Neutrophil (primary cell): ENCODE data around the gene CCDC27.

Source experiments
- H3K27ac ChIP-seq: fragments of 200-600 bp; sonication (generic); 2 replicates; pipeline ENCODE4 v1.5.1; 2016; ENCODE audit warnings: mild to moderate bottlenecking, moderate library complexity
- H3K27me3 ChIP-seq: fragments of 200-600 bp; sonication (generic); 2 replicates; pipeline ENCODE4 v1.6.0; 2016; ENCODE audit warnings: mild to moderate bottlenecking
- H3K36me3 ChIP-seq: fragments of 200-600 bp; sonication (generic); 2 replicates; pipeline ENCODE4 v1.5.1; 2017
- H3K4me1 ChIP-seq, 2 experiments: fragments of 200-600 bp in 1 of 2; sonication (generic) in 1 of 2; 1 replicate in 1 of 2; 2 replicates in 1 of 2; pipeline versions ENCODE4 v1.5.1 to v1.6.1; 2013 to 2016; ENCODE audit warnings: low read depth in 1 of 2, low read length in 1 of 2, mild to moderate bottlenecking in 1 of 2, moderate library complexity in 1 of 2; ENCODE audit not compliant: control insufficient read depth in 1 of 2, insufficient read depth in 1 of 2
- H3K4me3 ChIP-seq, 2 experiments: fragments of 200-600 bp in 1 of 2; sonication (generic) in 1 of 2; 1 replicate in 1 of 2; 2 replicates in 1 of 2; pipeline ENCODE4 v1.5.1; 2013 to 2016; ENCODE audit warnings: low read depth in 1 of 2, low read length in 1 of 2, mild to moderate bottlenecking in 1 of 2, moderate library complexity in 1 of 2
- H3K9me3 ChIP-seq: fragments of 200-600 bp; sonication (generic); 2 replicates; pipeline ENCODE4 v1.5.1; 2016
- TF ChIP-seq, protein P1 (sequence below): fragments of 200-600 bp; sonication (generic); IDR thresholded peaks from 2 replicates; pipeline ENCODE4 v1.5.1; 2016; ENCODE audit warnings: antibody characterized with exemption

CCDC27 gene

DNA sequence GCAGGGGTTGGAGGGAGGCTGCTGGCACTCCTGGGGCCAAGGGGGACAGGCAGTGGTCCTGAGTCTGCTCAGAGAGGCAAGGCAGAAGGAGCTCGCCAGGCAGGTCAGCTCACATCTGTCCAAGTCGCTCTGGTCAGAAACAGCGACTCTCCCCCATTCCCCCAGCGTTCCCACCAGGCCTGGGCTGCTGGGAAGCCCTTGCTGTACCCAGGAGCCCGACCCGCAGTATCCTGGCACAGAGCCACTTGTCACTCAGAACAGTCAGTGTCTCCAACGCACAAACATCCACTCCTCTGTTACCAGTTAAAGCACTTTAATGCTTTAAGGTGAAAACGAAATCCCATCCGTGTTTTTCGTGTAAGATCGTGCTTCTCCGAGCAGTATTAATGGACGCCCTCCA lies 16.6 kb upstream of the CCDC27 start:
- TF ChIP-seq, protein P1, sequence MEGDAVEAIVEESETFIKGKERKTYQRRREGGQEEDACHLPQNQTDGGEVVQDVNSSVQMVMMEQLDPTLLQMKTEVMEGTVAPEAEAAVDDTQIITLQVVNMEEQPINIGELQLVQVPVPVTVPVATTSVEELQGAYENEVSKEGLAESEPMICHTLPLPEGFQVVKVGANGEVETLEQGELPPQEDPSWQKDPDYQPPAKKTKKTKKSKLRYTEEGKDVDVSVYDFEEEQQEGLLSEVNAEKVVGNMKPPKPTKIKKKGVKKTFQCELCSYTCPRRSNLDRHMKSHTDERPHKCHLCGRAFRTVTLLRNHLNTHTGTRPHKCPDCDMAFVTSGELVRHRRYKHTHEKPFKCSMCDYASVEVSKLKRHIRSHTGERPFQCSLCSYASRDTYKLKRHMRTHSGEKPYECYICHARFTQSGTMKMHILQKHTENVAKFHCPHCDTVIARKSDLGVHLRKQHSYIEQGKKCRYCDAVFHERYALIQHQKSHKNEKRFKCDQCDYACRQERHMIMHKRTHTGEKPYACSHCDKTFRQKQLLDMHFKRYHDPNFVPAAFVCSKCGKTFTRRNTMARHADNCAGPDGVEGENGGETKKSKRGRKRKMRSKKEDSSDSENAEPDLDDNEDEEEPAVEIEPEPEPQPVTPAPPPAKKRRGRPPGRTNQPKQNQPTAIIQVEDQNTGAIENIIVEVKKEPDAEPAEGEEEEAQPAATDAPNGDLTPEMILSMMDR = no peak
- no peaks in the 10 kb centered on the region for H3K9me3 ChIP-seq
- no peaks in the 10 kb centered on the region for H3K4me1 ChIP-seq
- no peak overlapping the region for H3K27ac ChIP-seq
- H3K36me3 ChIP-seq = peaks cover 24% of the 10 kb centered on the region
- H3K27me3 ChIP-seq = peaks cover 25% of the 10 kb centered on the region
- no peak overlapping the region for H3K4me3 ChIP-seq

DNA sequence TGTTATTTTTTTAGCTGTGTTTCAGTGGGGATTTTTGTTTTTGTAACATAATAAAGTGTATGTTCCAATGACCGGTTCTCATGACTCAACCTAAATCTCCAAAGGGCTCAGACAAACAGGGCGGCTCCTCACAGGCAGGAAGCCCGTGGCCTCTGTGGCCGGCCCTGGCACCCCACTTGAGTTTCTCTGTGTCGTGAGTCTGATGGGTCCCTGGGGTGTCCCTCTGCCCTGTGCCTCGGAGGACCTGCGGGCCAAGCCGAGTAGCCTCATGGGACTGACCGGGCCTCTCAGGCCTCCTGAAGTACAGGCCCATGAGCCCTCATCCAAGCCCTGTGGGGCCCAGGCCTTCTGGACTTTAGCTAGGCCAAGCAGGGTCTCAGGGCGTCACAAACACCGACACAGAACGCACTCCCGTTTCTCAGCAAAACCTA lies 16.1 kb upstream of the CCDC27 start:
- no peaks in the 10 kb centered on the region for H3K9me3 ChIP-seq
- H3K36me3 ChIP-seq = peaks cover 24% of the 10 kb centered on the region
- peaks cover 22% of the 10 kb centered on the region for H3K27me3 ChIP-seq
- no peak overlapping the region for H3K4me3 ChIP-seq
- TF ChIP-seq, protein P1 = no peak
- H3K27ac ChIP-seq = no peak overlapping the region
- no peaks in the 10 kb centered on the region for H3K4me1 ChIP-seq

DNA sequence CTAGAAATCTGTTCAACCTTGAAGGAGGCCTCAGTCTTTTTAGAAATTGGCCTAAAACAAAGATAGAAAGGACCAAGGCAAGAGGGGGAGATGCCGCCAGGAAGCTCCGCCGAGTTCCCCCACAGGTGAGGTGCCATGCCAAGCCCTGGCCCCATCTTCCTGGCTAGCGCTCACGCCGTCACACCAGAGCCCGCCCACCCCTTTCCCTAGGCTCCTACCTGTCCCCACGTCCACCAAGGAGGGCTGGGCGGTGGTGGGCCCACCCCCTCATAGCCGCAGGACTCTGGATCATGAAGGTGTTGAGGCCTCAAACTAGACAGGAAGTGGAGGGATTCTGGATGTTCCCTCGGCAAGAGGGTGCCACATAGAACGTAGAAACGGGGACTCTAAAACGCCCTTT lies 15.5 kb upstream of the CCDC27 start:
- Histone ChIP-seq H3K36me3 (peaks cover 27% of the 10 kb centered on the region), H3K9me3 (no peaks in the 10 kb centered on the region), H3K4me1 (no peaks in the 10 kb centered on the region), H3K27me3 (peaks cover 16% of the 10 kb centered on the region), H3K27ac (no peak overlapping the region), H3K4me3 (no peak overlapping the region)
- TF ChIP-seq, protein P1 = no peak

DNA sequence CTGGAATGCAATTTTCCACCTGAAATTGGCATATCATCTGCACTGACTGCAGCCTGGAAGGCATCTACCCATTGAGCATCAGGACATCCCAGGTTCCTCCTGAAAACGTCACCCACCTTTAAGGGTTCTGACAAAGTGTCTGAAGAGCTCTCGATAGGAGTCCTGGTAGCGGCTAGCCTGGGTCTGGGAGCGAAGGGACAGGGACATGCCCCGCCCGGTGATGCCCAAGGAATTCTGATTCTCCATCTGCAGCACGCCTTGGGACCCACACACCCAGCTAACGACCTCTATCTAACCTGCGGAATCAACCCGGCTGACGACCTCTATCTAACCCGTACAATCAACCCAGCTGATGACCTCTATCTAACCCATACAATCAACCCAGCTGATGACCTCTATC lies 13.3 kb upstream of the CCDC27 start:
- H3K4me3 ChIP-seq = no peak overlapping the region
- peaks cover 38% of the 10 kb centered on the region for H3K36me3 ChIP-seq
- H3K9me3 ChIP-seq = no peaks in the 10 kb centered on the region
- TF ChIP-seq, protein P1 = no peak
- peaks cover 4 to 7% of the 10 kb centered on the region in 2 experiments for H3K4me1 ChIP-seq
- H3K27ac ChIP-seq = no peak overlapping the region
- H3K27me3 ChIP-seq = no peaks in the 10 kb centered on the region

DNA sequence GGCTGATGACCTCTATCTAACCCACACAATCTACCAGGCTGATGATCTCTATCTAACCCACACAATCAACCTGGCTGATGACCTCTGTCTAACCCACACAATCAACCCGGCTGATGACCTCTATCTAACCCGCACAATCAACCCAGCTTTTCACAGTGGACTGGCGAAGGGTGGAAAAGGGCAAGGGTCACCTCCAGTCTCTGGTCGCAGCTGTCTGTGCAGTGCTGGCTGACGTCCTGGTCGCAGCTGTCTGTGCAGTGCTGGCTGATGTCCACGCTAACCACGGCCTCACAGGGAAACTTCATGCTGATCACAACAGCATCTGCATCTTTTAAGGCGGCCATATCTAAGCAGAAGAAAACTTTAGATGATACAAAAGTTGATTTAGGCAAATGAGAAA lies 12.2 kb upstream of the CCDC27 start:
- no peak overlapping the region for H3K27ac ChIP-seq
- H3K4me3 ChIP-seq = no peak overlapping the region
- H3K36me3 ChIP-seq = peaks cover 37% of the 10 kb centered on the region
- H3K4me1 ChIP-seq = peaks cover 4 to 7% of the 10 kb centered on the region in 2 experiments
- TF ChIP-seq, protein P1 = no peak
- H3K27me3 ChIP-seq = no peaks in the 10 kb centered on the region
- no peaks in the 10 kb centered on the region for H3K9me3 ChIP-seq

DNA sequence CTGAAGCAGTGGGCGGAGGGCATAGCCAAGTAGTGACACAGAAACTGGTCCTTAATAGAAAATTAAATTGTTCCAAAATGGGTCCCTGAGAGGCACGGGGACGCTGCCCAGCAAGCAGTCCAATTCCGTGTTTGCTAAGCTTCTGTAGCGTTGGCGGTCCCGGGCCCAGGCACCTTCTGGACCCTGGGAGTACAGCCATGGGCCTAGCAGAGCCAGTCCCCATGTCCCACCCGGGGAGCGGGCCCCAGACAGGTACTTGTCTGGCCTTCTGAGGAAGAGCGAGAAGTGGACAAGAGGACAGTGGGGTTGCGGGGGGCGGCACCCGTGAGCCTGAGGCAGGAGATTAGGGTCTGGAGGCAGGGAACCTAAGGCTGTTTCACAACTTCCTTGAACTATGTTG lies 11.5 kb upstream of the CCDC27 start:
- peaks cover 3% of the 10 kb centered on the region for H3K27me3 ChIP-seq
- H3K36me3 ChIP-seq = peaks cover 30% of the 10 kb centered on the region
- H3K9me3 ChIP-seq = no peaks in the 10 kb centered on the region
- no peak overlapping the region for H3K4me3 ChIP-seq
- peaks cover 4 to 7% of the 10 kb centered on the region in 2 experiments for H3K4me1 ChIP-seq
- TF ChIP-seq, protein P1 = no peak
- no peak overlapping the region for H3K27ac ChIP-seq
